ENCODE results near the gene GALNT12. TPM values are rescaled to one million over a fixed set of nuclear protein-coding genes. Genes with fewer than 3 reads are reported as not detected.

Gene GALNT12
- total RNA-seq, 3 donors from 2014 or later, result 2.6 to 6.6 (median 3.9) TPM

GRCh38 chr9:98797491-98797890 is 10.0 kb upstream of the GALNT12 start:
- TF ChIP-seq CTCF (IDR thresholded peaks at IDR 0.05) (no peak), POLR2AphosphoS5 (IDR thresholded peaks at IDR 0.05) (no peak), POLR2A (IDR thresholded peaks at IDR 0.05) (no peak)
- no peak for DNase-seq (ENCODE audit: low spot score in 2 of 2)
- Histone ChIP-seq H3K27ac (no peak overlapping the region), H3K4me3 (no peak overlapping the region), H3K9me3 (peaks cover 0 to 10% of the 10 kb centered on the region in 2 donors), H3K27me3 (peaks cover 0 to 13% of the 10 kb centered on the region in 2 donors), H3K4me1 (no peaks in the 10 kb centered on the region), H3K36me3 (no peaks in the 10 kb centered on the region)
- intact Hi-C loops (cut with DNase I; ENCODE audit: low total_unique reads), result no loop called here

GRCh38 chr9:98798254-98798653 is 9.2 kb upstream of the GALNT12 start:
- Histone ChIP-seq H3K4me3 (no peak overlapping the region), H3K9me3 (peaks cover 0 to 10% of the 10 kb centered on the region in 2 donors), H3K36me3 (no peaks in the 10 kb centered on the region), H3K4me1 (no peaks in the 10 kb centered on the region), H3K27ac (no peak overlapping the region), H3K27me3 (peaks cover 0 to 20% of the 10 kb centered on the region in 2 donors)
- DNase-seq (ENCODE audit: low spot score in 2 of 2), result no peak
- TF ChIP-seq POLR2AphosphoS5 (IDR thresholded peaks at IDR 0.05) (no peak), CTCF (IDR thresholded peaks at IDR 0.05) (no peak), POLR2A (IDR thresholded peaks at IDR 0.05) (no peak)
- intact Hi-C loops (cut with DNase I; ENCODE audit: low total_unique reads), result no loop called here

DNA sequence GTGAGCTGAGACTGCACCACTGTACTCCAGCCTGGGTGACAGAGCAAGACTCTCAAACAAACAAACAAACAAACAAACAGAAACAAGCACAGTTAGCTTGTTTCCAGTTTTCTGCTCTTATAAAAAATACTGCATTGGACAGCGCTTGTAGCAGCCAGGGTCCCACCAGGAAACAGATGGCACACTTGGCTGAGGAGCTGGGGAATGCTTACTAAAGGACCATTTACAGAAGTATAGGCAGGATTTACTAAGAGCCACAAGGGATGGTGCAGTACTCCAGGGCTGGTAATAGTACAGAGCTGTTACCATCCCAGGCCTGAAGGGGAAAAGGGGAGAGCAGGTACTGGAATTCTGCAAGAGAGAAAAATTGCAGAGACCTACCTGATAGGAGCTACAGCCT is 5.9 kb upstream of the GALNT12 start:
- peaks cover 0 to 5% of the 10 kb centered on the region in 2 donors for H3K4me1 ChIP-seq
- intact Hi-C loops (cut with DNase I; ENCODE audit: low total_unique reads), result no loop called here
- DNase-seq (ENCODE audit: low spot score in 2 of 2), result no peak

DNA sequence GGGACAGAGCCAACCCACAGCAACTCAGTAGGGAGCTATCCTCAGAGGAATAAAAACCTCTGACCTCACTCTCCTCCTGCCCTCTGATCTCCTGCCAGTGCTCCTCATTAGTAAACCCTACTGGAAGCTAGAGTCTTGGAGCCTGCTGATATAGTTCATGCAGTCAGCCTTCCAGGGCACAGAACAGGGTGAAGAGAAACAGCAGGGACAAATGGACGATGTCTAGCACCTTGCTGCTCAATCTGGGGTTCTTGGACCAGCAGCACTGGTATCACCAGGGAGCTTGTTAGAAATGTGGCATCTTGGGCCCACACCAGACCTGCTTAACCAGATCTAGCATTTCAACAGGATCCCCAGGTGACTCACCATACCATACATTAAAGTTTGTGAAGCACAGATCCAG is 5.5 kb upstream of the GALNT12 start:
- DNase-seq (ENCODE audit: low spot score in 2 of 2), result no peak
- Histone ChIP-seq H3K36me3 (no peaks in the 10 kb centered on the region), H3K27me3 (peaks cover 0 to 22% of the 10 kb centered on the region in 2 donors), H3K9me3 (peaks cover 0 to 10% of the 10 kb centered on the region in 2 donors), H3K27ac (no peak overlapping the region), H3K4me3 (no peak overlapping the region), H3K4me1 (peaks cover 0 to 5% of the 10 kb centered on the region in 2 donors)
- TF ChIP-seq CTCF (IDR thresholded peaks at IDR 0.05) (no peak), POLR2AphosphoS5 (IDR thresholded peaks at IDR 0.05) (no peak), POLR2A (IDR thresholded peaks at IDR 0.05) (no peak)
- intact Hi-C loops (cut with DNase I; ENCODE audit: low total_unique reads), result no loop called here

More for the DNA sequence above, 5.9 kb upstream of the GALNT12 start:
- Histone ChIP-seq H3K9me3 (peaks cover 0 to 10% of the 10 kb centered on the region in 2 donors), H3K27ac (no peak overlapping the region), H3K27me3 (peaks cover 0 to 25% of the 10 kb centered on the region in 2 donors), H3K36me3 (no peaks in the 10 kb centered on the region), H3K4me3 (no peak overlapping the region)
- TF ChIP-seq POLR2AphosphoS5 (IDR thresholded peaks at IDR 0.05), result no peak
- no peak for TF ChIP-seq CTCF (IDR thresholded peaks at IDR 0.05)
- TF ChIP-seq POLR2A (IDR thresholded peaks at IDR 0.05), result no peak

DNA sequence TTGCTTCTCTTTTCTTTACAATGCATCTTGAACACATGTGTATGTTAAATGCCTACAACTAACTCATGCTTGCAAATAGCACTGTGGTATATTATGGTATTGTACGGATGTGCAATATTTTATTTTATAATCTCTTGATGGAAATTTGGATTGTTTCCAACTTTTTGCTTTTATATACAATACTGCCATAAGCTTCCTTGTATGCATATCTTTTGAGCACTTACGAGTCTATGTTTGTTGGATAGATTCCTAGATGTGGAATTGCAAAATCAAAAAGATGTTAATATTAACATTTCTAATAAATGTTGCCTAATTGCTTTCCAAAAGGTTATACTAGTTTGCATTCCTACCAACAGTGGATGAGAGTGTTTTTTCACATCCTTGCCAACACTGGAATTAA is 3.4 kb upstream of the GALNT12 start:
- Histone ChIP-seq H3K27me3 (peaks cover 0 to 32% of the 10 kb centered on the region in 2 donors), H3K9me3 (peaks cover 0 to under 1% of the 10 kb centered on the region in 2 donors), H3K27ac (no peak overlapping the region), H3K4me3 (no peak overlapping the region), H3K4me1 (peaks cover 0 to 16% of the 10 kb centered on the region in 2 donors), H3K36me3 (no peaks in the 10 kb centered on the region)
- no peak for DNase-seq (ENCODE audit: low spot score in 2 of 2)
- TF ChIP-seq POLR2AphosphoS5 (IDR thresholded peaks at IDR 0.05), result no peak
- TF ChIP-seq CTCF (IDR thresholded peaks at IDR 0.05), result no peak
- TF ChIP-seq POLR2A (IDR thresholded peaks at IDR 0.05), result no peak
- intact Hi-C loops (cut with DNase I; ENCODE audit: low total_unique reads), result no loop called here

Measured in breast epithelium (tissue), 4 donors.